HG03571 (cell line): ENCODE results near the gene C2orf69.
"Not testable (repeated sequence)": the region's sequence is repeated elsewhere in the genome, so short reads cannot be mapped to it uniquely, and the experiment has no call there.

Experiments
- ATAC-seq: cut with Tn5 transposase; IDR thresholded peaks from one replicate; pipeline ENCODE4 v1.9.1; 2021; ENCODE audit not compliant: unreplicated experiment

The C2orf69 gene

GRCh38 chr2:199912553-199913114, 1.5 kb downstream of the C2orf69 start:
- not testable (repeated sequence) for ATAC-seq

DNA sequence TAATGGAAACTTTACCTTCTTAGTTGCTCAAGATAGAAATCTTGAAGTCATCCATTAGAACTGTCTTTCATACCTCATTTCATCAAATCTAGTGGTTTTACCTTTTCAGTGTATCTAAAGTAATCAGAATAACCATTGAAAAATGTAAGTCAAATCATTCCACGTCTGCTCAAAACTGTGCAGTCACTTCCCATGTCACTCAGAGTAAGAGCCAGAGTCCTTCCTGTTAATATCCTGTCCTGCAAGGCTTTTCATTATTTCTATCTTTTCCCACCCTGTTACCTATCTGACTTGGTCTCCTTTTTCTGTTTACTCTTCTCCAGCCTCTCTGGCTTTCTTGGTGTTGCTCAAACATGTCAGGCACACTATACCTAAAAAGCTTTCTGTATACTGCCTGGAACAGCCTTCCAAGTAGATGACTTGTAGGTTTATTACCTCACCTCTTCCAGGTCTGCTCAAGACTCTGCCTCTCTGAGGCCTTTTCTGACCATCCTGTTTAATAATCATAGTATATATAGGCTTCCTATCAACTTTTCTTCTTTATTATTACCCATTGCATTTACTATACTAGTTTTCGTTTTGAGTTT, 3.4 kb downstream of the C2orf69 start:
- ATAC-seq = no peak

DNA sequence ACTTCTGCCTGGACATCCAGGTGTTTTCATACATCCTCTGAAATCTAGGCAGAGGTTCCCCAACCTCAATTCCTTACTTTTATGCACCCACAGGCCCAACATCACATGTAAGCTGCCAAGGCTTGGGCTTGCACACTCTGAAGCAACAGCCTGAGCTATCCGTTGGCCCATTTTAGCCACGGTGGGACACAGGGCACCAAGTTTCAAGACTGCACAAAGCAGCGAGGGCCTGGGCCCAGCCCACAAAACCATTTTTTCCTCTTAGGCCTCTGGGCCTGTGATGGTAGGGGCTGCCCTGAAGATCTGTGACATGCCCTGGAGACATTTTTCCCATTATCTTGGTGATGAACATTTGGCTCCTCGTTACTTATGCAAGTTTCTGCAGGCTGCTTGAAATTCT, 5.9 kb downstream of the C2orf69 start:
- ATAC-seq = no peak

- no peak for ATAC-seq
These were observed 11.8 kb downstream of the C2orf69 start for GRCh38 chr2:199922856-199923255.

- no peak for ATAC-seq
These were observed 12.8 kb downstream of the C2orf69 start for GRCh38 chr2:199923924-199924323.

- no peak for ATAC-seq
These were observed 15.7 kb downstream of the C2orf69 start for GRCh38 chr2:199926806-199927205.

- no peak for ATAC-seq
These were observed 17.1 kb downstream of the C2orf69 start for GRCh38 chr2:199928226-199928625.

DNA sequence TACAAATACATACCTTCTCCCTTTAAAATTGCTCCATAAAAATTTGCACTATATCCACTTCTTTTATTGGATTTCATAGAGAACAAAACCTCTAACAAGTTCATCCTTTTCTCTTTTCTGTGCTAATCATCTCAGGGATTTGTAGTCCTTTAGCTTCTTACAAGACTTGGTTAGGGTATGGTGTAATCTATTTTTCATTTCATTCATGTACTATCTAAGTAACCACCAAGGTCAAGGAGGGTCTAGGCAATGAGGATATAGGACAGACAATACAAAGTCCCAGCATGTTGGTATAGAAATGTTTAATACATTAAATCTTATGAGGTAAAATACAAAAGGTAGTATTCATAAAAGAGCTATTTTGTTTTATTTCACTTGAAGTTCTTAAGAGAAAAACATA, 17.5 kb downstream of the C2orf69 start:
- ATAC-seq = no peak

GRCh38 chr2:199929262-199929661, 18.2 kb downstream of the C2orf69 start:
- no peak for ATAC-seq

DNA sequence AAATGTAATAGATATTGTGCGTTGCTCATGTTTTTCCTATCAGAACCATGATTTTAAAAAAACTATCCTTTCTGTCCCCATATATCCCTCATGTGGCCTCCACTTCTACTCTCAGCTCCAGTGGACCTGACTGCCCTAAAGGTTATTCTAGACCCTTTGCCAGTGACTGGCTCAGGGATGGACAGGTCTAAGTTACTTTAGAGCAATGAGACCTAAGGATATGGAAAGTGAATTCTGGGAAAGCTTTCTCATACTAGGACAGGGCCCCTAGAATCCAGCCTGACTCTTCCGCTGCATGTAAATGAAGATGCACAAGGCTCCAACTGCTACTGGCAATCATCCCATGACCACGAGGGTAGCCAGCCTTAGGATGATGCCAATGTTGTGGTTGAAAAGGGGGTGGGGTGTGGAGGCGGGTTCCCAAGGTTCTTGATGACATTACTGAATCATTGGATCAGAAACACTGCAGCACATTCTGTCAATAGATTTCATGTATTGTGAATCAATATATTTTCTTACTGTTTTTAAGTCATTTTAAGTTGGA, 21.3 kb downstream of the C2orf69 start:
- no peak for ATAC-seq

- ATAC-seq = no peak
These were observed 22.4 kb downstream of the C2orf69 start for GRCh38 chr2:199933466-199933865.

- ATAC-seq = no peak
These were observed 25.5 kb downstream of the C2orf69 start for GRCh38 chr2:199936554-199936953.

DNA sequence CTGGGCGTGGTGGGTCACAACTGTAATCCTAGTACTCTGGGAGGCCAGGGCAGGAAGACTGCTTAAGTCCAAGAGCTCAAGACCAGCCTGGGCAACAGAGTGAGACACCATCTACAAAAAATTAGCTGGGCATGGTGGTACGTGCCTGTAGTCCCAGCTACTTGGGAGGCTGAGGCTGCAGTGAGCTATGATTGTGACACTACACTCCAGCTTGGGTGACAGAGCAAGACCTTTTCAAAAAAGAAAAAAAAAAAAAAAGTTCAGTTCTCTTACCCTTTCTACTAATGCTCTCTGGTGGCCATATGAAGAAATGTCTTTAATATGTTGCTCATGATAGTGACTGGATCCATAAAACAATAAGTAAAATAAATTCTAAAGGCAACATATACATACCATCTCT, 29.3 kb downstream of the C2orf69 start:
- ATAC-seq = no peak

GRCh38 chr2:199943373-199943772, 32.3 kb downstream of the C2orf69 start:
- no peak for ATAC-seq

- no peak for ATAC-seq
These were observed 35.1 kb downstream of the C2orf69 start for GRCh38 chr2:199946196-199946595.

DNA sequence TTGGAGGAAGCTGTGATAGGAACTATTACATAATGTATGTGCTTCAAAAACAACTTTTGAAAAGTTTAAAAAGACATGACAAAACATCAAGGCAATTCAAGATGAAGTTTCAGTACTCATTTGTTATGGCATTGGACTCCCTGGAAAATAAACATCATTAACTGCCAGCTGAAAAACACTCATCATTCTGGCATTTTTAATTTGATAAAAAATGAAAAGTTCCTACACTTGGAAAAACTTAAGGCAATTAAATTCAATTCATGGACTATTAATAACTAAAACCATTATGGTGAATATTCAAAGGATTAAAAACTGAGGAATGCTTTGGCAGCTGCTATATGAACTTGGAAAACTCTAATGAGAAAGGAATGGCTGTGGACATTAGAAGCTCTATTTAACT, 35.7 kb downstream of the C2orf69 start:
- ATAC-seq = no peak

GRCh38 chr2:199950396-199950795, 39.3 kb downstream of the C2orf69 start:
- no peak for ATAC-seq

DNA sequence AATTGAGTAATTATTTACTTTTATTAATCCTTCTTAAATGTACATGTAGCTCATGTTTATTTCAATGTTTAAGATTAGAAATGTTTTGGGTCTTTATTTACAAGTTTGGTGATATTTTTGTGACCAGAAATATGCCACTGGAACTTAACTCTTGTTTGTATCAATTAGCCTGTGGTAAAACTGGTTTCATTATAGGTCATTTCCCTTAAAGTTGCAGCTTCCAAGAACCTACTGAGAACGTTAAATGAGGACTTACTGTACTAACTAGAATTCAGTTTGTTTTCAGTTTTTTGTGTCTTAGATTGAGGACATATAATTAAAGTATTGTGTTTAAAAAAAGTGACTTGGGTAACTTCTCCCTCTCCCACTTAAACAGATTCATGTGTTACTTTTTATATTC, 39.9 kb downstream of the C2orf69 start:
- no peak for ATAC-seq

DNA sequence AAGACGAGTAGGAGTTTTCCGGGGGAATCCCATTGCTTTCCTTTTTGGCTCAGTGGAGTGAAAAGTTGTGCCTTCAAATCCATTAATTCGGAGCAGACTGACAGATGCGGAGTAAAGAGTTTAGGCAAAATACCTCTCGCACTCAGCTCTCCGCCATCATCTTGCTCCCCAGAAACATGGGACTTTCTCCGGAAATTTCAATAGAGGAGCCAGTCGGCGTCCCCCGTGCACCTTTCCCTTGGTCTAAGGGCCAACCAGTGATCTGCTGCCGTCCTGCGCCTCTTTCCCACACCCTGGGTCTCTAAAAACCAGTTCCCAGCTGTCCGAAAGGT, 43.9 kb downstream of the C2orf69 start:
- ATAC-seq = peak; percentile 37

DNA sequence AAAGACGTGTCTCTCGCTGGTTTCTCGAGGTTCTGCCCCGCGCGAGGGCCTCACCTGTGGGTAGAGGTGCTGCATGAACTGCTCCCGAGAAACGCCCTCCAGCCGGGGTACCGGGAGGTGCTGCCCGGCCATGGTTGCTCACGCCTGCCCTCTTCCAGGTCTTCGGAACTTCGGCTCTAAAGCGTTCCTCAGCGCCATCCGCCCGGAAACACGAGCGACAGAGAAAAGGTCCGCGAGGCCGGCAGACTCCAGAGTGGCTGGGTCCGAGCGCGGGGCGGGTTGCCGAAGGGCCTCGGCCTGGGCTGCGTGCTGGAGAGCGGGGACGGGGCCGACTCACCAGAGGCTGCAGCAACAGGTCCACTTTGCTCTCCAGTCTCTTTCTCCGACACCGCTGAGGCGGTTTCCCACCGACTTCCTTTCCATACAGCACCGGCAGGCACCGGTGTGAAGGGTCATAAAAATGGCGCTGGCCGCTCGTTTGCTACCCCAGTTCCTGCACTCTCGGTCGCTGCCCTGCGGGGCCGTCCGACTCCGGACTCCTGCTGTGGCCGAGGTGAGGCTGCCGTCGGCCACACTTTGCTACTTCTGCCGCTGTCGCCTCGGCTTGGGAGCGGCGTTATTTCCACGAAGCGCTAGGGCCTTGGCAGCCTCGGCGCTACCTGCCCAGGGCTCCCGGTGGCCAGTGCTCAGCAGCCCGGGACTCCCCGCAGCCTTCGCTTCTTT, 44.4 kb downstream of the C2orf69 start, which contains the start of the genes MAIP1 and TYW5:
Gene MAIP1 (plus strand): TSS at position 244 of the 723 bp plus-strand sequence. CDS start 217 bp downstream, at position 461.
Gene TYW5 (minus strand): TSS at position 153 of the 723 bp plus-strand sequence. CDS start 21 bp downstream, at position 132.
- ATAC-seq = peak; percentile 84

DNA sequence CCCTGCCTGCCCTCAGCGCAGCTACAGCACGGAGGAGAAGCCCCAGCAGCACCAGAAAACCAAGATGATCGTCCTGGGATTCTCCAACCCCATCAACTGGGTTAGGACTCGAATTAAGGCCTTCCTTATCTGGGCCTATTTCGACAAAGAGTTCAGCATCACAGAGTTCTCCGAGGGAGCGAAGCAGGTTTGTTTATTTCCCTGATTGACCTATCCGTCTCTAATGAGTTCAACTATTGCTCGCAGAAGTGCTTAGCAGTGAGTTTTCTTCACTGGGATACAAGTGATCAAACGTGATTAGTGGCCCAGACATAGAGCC, 44.9 kb downstream of the C2orf69 start:
- no peak for ATAC-seq

DNA sequence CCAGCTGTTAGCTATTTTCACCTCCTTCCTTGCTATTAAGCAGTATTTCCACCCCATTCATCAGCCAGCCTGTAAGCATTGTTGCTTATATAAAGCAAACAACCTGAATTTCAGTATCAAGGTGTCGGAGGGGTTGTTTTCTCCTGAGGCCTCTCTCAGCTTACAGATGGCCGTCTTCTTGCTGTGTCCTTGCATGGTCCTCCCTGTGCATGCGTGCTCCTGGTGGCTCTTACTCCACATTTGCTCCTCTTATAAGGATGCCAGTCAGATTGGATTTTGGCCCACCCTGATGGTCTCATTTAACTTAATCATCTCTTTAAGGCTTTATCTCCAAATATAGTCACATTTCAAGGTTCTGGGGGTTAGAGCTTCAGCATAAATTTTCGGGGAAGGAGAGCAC, 46.9 kb downstream of the C2orf69 start:
- ATAC-seq = no peak
